Measurements from ENCODE around the gene VSTM2L.

The VSTM2L gene

DNA sequence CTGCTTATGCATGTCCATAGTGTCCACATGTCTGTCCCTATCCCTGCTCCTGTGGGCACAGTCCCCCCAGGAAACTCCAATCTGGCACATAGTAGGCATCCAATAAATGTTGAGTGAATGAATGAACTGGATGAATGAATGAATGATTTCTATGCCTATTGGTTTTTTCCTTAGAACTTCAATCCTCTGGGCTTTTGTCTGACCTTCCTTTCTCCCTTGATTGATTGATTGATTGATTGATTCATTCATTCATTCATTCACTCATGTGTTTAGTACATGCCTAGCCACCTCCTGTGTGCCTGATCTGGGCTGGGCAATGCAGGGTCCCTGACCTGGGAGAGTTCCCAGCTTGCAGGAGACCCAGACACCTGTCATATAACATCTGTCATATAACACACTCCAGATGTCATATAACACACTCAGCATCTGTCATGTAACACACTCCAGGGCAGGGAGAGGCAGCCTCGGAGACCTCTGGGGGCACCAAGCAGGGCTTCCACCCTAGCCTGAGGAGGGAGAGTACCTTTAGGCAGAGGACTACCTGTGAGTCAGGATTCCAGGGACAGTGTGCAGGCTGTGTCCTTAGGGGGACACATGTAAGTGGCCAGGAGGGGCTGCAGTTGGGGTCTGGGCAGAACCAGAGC is 17.9 kb downstream of the VSTM2L start:
- no peak for DNase-seq

DNA sequence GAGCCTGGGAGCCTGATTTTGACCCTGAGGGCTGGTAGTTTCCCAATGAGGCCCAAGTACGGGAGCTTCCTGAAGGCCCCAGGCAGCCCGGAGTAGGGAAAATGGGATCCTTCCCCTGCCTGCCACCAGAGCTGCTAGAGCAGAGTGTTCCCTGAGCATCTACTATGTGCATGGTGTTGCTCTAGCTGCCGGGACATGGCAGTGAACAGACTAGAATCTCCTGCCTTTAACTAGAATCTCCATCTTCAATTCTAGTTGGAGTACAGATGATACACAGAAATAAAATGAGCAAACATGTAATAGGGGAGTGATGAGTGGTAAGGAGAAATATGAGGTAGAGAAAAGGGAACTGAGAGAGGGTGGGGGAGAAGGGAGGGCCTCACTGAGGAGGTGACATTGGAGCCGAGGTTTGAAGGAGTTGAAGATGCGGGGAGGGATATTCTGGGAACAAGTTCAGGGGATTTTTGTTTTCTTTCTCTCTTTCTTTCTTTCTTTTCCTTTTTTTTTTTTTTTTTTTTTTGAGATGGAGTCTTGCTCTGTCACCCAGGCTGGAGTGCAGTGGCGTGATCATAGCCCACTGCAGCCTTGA is 18.5 kb downstream of the VSTM2L start:
- no peak for DNase-seq

DNA sequence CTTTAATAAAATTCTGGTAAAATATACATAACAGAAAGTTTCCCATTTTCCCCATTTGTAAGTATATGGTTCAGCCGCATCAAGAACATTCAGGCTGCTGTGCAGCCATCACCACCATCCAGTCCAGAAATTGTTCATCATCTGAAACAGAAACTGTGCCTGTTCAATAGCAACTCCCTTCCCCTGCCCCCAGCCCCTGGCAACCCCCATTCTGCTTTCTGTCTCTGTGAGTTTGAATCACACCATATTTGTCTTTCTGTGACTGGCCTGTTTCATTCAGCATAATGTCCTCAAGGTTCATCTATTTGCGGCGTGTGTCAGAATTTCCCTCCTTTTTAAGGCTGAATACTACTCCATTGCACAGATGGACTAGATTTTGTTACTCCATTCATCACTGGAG is 19.1 kb downstream of the VSTM2L start:
- no peak for DNase-seq

DNA sequence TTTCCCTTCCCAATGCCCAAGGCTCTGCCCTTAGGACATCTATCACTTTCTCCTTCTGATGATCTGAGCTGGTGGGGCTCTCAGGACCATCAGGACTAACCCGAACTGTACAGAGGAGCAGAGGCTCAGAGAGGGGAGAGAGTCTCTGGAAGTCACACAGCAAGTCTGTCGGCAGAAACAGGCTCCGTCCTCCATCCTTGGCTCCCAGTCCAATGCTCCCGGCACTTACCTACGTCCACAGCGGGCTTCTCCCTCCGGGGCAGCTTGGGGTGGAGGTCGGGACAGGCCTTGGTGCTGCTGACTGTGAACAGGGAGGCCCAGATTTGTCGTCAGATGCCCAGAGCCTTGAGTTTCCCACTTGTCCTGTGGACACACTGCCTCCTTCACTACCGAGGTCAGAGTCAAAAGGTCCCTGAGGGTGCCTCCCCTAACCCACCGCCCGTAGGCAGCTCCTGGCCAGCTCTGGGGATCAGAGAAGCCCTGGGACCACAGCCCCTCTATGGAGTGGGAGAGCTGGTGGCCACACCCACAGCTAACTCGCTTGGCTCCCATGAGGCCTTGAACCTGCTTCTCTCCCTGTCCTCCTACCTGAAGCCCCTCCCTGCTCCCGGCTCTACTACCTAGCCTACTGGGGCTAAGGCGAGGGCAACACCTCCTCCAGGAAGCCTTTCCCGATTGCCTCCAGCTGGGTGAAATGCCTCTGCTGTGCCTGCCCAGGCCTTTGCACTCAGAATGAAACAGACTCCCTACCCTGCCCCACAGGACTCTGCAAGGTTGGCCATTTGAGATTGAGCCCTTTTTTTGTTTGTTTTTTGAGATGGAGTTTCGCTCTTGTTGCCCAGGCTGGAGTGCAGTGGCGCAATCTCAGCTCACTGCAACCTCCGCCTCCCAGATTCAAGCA is 22.6 kb downstream of the VSTM2L start:
- DNase-seq, result no peak

DNA sequence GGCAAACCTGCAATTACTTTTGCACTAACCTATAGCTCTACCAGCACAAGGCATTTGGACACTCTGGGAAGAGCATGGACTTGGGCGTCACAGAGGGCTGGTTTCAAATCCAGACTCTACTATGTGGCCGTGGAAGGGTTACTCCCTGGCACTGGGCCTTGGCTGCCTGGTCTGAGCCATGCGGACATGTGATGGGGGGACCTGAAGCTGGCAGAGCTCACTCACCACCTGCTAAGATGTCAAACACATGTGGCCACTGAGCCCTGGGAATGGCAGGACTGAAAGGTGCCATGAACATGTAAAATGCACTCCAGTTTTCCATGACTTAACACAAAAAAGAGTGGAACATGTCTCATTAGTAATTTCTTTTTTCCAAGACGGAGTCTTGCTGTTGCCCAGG is 23.7 kb downstream of the VSTM2L start:
- DNase-seq, result no peak

DNA sequence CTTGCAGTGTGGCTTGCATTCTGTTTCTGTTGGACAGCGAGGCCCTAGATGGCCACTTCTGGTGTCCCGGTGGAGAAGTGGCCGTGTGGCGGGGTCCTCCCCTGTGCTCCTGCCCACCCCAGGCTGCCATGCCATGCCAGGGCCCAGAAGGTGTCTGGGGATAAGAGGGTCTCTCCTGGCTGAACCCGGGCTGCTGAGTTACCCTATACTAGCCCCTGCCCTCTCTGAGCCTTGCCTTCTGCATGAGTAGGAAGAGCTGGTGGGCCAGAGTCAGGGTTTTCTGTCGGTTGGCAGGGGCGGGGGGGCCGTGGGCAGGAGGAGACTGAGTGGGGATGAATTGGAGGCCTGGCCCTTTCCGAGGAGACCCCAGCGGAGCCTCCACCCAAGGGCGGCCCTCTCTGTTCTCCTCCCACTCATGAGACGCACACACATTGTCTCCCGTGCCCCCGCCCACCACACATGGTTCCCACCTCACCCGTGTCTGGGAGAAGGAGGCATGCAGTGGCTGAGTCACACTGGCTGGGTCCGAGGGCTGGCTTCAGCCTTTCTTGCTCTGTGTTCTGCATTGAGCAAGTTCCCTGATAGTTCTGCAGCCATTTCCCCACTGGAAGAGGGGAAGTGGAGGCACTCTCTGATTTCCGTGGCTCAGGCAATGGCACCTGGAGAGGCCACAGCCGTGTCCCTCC is 24.6 kb downstream of the VSTM2L start:
- no peak for DNase-seq

DNA sequence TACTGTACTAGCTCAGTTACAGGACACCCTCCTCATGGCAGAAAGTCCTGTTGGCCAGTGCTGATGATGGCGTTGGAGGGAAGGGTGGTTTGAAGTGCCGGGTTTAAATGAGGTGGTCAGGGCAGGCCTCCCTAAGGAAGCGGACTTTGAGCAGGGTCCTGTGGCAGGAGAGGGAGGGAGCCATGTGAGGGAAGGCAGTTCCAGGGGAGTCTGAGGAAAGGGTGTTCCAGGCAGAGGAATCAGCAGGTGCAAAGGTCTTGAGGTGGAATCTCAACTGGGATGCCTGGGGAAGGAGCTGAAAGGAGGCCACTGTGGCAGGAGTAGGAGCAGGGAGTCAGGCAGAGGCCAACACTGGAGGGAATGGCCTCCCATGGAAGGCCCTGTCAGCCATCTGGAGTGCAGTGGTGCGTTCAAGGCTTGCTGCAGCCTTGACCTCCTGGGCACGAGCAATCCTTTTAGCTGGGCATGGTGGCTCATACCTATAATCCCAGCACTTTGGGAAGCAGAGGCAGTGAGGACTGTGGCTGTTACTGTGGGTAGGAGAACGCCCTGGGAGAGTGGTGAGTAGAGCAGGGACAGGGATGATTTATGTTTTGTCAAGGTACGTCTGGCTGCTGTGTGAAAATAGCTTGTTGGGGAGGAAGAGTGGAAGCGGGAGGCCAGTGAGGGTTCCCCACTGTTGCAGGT is 26.2 kb downstream of the VSTM2L start:
- DNase-seq, result no peak

DNA sequence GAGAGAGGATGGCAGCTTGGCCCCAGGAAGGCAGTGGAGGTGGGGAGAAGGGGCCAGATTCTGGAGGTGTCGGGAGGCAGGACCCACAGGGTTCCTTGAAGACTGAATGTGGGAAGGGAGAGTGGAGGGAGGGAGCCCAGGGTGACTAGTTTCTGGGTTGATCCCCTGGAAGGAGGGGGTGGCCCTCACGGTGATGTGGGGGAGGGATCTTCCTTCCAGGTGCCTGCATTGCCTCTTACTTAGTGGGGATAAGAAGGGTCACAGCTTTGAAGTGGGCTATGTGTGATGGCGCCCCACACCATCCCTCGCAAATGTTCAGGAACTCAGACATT is 26.7 kb downstream of the VSTM2L start:
- no peak for DNase-seq

DNA sequence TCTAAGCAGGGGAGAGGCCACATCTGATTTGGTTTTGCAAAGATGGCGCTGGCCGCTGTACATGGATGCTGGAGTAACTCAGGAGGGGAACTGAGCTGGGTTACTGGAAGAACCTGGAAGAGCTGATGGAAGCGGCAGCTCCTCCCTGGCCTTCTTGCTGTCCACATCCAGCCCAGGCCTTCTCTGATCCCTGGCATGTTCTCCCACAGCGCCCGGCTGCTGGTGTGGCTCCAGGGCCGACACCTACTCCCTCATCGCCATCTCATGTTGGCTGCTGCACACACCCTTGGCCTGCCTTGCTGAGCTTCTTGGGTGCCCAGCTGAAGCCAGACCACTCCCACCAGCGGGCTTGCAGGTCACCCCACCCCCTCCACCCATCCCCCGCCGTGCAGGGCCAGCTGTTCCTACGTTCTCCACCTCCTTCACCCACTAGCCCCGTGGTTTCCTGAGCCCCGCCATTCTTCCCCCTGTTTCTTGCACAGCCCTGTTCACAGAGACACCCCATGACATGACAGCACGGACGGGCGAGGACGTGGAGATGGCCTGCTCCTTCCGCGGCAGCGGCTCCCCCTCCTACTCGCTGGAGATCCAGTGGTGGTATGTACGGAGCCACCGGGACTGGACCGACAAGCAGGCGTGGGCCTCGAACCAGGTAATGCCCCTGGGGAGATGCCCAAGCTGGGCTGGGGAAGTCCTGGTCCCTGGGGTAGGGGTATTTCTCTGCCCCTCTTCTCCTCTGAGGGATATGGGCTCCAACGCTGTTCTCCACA is 28.4 kb downstream of the VSTM2L start:
- DNase-seq, result no peak

DNA sequence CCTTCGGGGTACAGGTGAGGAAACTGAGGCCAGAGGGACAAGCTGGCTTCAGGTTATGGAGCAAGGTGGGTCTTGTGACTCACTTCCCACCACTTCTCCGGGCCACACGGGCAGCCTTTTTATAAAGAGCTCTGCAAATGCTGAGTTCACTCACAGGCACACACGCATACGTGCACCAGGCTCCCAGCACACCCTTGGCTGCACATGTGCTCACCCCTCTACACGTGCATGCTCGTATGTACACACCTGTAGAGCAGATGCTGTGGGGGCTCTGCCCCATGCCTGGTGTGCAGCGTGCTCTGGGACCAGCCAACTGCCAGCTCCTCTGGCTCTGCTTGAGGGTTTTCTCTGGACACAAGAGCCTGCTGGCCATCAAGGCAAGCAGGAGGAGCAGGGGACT is 29.1 kb downstream of the VSTM2L start:
- DNase-seq, result no peak

DNA sequence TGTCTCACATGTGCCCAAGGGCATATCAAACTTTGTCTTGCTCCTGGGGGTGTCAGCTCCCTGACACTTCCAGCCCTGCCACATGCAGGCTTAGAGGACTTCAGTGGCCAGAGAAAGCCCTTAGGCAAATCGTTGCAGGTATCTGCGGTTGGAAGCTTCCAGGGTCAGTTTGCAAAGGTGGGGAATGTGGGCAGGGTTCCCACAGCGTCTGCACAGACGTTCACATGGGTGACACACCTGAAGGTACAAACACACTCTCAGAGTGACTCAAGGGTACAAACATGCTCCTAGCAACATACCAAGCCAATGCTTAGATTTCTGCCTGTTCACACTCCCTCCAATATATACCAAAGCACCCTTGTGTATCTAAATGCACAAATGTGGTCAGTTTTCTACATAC is 30.0 kb downstream of the VSTM2L start:
- no peak for DNase-seq

DNA sequence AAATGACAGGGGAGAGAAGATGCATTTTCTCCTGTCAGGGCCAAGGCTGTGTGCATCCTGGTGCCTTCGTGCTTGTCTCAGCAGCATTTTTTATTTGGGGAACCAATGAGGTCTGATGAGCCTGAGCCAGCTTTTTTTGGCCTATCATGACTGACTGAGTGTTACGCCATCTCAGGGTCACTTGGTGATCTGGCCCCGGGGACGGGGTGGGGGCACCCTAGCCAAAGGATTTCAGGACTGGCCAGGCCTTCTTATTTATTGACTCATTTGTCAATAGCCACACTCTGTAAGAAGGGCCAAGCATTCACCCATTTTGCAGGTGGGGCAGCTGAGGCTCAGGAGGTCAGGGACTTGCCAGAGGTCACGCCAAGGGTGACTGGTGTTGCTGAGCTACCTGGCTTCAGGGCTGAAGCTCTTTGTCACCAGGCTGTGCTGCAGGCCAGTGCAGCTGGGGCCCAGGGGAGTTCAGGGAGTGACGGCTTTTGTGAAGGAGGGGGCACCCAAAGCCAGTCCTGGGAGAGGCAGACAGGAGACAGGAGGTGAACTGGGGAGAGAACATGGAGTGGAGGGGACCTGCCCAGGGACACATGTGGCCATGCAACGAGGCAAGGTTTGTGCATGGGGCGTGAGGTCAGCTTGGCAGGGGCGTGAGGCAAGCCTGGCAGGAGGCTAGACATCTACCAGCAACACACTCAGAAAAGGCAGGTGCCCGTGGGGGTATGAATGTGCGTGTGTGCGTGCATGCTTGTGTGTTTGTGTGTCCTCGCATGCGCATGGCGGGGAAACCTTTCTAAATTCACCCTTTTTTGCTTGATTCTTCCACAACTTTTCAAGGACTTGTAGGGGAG is 31.1 kb downstream of the VSTM2L start:
- DNase-seq, result no peak

DNA sequence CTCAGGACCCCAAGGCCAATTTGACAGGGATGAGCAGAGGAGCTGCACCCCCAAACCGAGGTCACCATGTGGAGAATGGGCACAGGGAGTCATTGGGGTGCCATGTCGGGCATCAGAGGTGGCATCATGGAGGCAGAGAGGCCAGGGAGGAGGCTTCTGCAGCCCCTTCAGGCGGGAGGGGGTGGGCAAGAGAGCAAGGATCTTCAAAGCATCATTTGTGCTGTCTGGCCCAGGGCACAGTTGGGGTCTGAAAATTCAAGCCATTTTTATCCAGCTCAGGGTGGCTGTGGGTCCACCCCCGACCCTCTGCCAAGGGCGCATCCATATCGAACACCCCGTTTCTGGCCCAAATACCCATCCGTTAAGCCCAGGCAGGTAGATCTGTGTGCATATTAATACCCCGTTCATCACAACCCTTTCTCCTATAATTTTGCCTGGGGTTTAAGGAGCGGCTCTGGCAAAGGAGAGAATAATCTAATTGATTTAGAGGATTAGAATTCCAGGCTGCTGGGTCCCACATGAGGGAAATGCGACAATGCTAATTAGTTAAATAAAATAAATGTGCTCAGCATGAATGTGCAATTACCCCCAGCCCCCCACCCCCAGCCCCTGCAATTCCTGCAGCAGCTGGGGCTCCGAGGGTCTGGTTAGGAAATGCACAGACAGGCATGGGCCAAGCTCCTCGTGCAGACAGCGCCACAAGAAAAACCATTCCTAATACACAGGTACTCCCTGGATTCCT is 31.9 kb downstream of the VSTM2L start:
- DNase-seq, result no peak

DNA sequence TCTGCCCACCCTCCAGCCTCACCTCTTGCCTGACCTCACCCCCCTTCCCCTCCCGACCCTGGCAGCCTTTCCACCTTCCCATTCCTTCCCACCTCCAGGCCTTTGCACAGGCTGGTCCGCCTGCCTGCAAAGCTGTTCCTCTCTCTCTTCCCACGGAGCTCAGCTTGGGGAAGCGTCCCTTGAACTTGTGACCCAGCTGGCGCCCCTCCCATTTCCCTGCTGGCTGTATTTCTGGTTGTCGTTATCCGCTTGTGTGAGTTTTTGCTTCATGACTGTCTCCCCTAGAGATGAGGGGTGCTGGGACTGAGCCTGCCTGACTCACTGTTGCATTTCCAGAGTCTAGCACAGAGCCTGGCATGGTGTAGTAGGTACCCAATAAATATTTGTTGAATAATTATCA is 32.5 kb downstream of the VSTM2L start:
- DNase-seq, result no peak

DNA sequence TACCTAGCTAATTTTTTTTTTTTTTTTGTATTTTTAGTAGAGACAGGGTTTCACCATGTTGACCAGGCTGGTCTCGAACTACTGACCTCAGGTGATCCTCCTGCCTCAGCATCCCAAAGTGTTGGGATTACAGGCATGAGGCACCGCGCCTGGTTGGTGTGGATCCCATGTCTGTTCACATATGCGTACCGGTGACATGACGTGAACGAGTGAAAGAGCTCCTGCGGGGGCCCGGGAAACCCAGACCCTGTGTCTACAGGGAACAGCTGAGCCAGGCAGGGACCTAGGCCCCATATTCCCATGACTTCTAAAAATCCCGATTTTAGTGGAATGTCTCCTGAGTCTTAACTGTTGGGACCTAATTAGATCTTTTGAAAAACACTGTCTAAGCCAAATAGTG is 33.1 kb downstream of the VSTM2L start:
- no peak for DNase-seq

DNA sequence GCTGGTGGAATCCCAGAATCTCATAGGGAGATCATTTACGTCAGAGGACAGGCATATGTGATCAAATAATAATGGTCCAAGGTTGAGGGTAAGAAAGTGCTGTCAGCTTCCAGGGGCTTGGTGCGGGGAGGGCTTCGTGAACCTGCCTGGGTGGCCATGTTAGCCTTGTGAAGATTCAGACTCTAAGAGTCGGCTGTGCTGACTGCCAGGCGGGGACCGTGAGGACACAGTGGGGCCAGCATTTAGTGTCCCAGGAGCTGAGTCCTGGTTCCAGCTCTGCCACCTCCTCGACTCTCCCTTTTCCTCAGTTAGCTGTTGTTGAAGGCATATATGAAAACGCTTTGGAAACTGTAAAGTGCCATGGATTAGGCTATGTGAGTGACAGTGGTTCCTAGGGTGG is 33.5 kb downstream of the VSTM2L start:
- DNase-seq, result no peak

DNA sequence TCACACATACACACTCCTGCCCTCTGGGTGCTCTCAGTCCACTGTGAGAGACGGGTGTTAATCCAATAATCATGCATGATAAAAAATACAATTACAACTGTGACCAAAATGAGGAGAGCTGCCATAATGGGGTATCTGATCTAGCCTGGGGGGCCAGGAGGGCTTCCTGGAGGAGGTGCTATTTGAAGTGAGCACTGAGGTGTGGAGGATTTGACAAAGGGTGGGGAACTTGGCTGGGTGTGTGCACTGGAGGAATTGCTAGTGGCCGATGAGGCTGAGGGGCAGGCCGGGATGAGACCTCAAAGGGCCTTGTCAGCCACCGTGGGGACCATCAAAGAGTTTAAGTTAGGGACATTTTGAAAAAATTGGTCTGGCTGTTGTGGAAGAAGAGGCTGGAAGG is 34.8 kb downstream of the VSTM2L start:
- no peak for DNase-seq

DNA sequence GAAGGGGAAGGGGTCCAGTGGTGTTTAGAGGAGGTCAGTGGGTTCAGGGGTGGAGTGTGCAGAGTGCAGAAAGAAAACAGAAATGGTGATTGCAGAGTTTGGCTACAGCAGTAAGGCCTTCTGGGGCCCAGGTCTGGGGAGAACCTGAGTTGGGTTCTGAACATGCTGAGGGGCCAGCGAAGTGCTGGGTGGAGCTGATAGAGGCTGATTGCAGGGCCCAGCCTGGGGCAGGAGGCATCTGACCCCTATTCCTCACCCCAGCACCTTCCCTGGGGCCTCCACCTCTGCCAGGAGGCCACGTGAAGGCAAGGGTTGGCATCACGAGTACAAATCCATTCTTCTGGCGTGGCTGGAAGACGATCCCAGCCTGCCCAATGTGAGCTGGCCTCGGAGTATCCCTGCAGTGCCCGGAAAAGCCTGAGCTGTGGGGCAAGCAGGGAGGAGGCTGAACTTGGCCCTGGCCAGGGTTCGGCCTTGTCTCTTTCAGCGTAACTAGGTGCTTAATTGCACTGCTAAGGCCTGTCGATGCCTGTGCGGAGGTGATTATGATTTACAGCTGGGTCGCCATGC is 35.3 kb downstream of the VSTM2L start:
- DNase-seq, result no peak

DNA sequence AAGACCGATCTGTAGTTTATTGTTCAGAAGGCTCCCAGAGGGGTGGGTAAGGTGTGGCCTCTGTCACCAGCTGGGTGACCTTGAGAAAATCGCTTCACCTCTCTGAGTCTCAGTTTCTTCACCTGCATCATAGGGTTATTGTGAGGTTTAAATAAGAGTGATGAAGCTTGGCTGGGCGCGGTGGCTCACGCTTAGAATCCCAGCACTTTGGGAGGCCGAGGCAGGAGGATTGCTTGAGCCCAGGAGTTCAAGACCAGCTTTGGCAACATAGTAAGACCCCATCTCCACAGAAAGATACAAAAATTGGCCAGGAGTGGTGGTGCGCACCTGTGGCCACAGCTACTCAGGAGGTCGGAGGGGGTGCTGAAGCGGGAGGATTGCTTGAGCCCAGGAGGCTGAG is 36.0 kb downstream of the VSTM2L start:
- DNase-seq, result no peak

All from activated gamma-delta T cell treated with Interleukin-2 at 50 U/mL for 16 hours (primary cell).